Suppressor macrophage (primary cell): Measurements from ENCODE around the gene TRNP1.
A peak's percentile ranks its signal among the peaks of the same experiment; 100 is the strongest.

Experiments used
- DNase-seq, 4 experiments: peaks; one replicate each; pipeline ENCODE4 v3.0.0-alpha.2; 2020 to 2022

The TRNP1 gene

DNA sequence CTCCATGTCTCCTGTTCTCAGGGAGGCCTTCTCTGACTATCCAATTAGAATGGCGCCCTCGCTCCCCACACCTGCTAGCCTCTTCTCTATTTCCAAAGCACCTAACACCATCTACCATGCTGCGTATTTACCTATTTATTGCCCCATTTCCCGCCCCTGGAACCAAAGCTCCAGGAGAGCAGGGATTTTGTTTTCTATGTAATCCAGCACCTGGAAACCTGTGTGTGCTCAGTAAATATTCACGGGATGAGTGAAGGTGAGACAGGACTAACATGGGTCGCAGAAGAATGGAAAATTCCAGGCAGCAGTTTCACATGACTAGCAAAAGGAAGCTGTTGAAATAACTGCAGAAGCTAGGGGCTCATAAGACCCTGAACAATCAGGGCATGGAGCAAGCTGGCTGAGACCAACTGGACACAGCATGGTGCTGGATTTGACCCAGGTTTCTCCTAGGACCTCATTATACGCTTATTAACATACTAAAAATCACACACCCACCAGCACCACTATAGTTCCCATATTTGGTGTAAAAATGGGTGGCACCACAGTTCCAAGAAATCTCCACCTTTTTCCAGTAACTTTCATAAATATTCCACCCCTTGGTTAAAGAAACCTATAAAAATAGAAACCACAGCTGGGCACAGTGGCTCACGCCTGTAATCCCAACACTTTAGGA lies 34.2 kb downstream of the TRNP1 start:
- no peak for DNase-seq

DNA sequence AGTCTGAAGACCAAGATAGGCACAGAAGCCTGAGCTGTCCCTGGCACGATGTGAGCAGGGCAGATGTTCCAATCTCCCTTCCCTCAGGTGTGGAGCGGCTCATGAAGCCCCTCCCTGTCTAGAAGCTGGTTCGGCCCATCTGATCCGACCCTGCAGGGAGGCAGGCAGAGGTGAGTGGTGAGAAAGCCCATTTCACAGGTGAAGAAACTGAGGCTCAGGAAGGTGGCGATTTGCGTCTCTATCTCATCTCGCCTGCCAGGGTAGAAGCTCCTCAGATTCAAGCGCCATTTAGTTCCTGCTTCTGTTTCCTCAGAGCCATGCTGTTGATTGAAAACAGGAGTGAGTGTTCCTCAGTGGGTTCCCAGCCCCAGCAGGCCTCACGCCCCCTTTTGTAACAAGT lies 36.0 kb downstream of the TRNP1 start:
- no peak for DNase-seq

GRCh38 chr1:27031235-27032118 lies 38.0 kb downstream of the TRNP1 start:
- peak; percentile 43 to 67 (median 60) for DNase-seq

DNA sequence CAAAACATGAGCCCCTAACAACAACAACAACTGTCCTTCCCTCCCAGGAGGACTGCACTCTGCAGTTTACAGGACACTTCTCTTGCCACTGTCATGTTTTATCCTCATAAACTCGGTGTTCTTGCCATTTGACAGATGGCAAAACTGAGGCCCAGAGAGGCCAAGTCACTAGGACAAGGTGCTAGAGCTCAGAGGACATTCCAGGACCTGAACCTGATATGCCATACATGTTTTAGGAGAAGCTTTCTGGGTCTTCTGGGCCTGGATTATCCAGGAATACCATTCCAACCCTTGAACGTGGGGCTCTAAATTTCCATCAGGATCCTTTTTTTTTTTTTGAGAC lies 38.6 kb downstream of the TRNP1 start:
- DNase-seq: no peak

- DNase-seq: no peak
Observed at GRCh38 chr1:27033043-27033746, 39.7 kb downstream of the TRNP1 start.

- DNase-seq: no peak
Observed at GRCh38 chr1:27035344-27035743, 41.9 kb downstream of the TRNP1 start.

DNA sequence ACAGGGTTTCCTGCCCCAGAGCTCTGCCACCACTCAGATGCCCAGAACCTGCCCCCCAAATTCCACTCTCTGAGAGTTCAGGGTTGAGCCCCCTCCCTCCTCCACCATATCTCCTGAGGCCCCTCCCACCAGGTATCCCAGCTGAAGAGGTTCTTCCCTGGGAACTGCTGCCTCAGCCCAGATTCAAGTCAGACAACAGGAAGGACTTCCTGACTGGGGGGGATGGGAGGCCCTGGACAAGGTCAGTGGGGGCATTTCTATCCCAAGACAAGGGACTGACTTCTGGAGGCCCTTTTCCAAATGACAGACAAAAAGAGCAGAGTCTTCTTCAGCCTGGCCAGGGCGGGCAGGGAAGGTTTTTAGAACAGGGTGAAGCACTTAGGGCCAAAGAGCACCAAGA lies 43.2 kb downstream of the TRNP1 start:
- no peak for DNase-seq

- no peak for DNase-seq
Observed at GRCh38 chr1:27037518-27037917, 44.0 kb downstream of the TRNP1 start.

- DNase-seq: peak in 1 of 4 experiments; percentile 15
Observed at GRCh38 chr1:27038020-27038419, 44.5 kb downstream of the TRNP1 start.

DNA sequence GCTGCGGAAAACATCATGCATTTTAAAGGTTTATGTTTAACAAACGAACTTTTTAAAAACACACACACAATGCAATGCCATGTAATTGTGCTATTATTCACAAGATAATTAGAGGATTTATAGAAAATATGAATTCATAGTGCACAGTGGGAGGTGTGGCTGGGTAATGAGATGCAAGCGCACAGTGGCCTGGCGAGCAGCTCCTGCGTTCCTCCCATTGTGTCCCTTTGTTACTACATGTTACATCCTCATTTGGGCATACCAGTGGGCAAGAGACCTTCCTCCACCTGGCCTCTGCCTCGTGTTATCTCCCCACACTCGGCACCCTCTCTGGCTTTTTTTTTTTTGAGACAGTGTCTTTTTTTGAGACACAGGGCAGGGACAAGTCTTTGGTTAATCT lies 49.2 kb downstream of the TRNP1 start:
- DNase-seq: no peak

DNA sequence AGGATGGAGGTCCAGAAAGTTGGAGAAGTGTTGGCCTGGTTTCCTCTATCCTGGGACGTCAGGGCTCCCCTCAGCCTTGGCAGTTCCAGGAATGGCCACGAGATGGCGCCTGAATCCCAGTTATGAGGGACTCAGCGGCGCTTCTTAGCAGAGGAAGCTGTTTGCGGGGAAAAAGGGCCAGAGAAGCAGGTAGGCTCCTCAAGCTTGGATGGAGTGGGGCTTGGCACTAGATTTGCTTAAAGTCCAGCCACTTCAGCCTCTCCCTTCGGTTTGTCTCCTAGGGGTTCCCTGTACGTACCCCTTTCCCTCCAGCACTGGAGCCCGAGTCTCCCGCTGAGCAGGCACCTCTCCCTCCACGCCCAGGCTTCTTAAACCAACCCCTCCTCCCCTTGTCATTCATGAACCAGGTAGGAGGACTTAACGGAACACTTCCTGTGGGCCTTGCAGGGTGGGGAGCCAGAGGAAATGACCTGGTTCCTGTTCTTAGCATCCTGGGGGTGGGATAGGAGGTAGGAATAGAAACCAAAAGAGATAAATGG lies 51.2 kb downstream of the TRNP1 start:
- peak; percentile 90 to 98 (median 93) for DNase-seq

DNA sequence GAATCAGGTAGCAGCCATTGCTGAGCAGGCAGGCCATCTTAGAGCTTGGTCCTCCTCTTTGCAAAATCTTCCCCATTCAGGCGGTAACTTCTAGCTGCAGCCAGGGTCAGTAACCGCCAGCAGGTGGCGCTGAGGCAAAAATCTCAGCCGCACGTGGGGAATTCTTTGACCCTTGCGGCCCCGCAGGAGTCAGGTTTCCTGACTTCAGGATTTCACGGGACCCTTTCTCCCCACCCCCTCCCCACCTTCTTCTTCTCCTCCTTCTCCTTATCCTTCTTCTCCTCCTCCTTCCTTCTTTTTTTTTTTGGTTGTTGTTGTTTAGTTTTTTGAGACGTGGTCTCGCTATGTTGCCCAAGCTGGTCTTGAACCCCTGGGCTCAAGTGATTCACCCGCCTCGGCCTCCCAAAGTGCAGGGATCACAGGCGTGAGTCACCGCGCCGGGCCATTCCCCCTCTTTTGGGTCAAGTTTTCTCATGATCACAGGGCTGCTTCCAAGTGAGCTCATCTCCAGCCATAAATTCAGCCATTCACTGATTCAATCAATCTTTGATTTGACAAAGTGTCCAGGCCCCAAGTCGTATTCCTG lies 52.6 kb downstream of the TRNP1 start:
- peak; percentile 69 to 85 (median 78) for DNase-seq

- peak in 1 of 4 experiments; percentile 24 for DNase-seq
Observed at GRCh38 chr1:27047914-27048313, 54.4 kb downstream of the TRNP1 start.

- DNase-seq: no peak
Observed at GRCh38 chr1:27049100-27049499, 55.6 kb downstream of the TRNP1 start.

DNA sequence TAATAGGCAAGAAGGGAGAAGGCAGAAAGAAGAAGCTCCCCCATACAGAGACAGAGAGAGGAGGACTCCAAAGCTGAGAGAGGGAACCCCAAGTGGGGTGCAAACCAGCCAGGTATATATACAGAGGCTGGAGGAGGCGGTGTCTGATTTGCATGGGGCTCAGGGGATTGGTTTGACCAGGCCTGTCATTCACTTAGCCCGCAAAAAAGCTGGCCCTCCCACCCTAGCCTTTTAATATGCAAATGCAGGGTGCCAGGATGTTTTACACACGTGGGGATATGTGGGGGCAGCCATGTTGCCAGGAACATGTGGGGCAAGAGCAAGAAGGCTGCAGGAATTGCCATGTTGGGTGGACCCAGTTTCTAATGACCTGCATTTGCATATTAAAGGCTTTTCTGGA lies 56.1 kb downstream of the TRNP1 start:
- no peak for DNase-seq
